Ascending aorta (tissue), 2 donors: ENCODE results near the gene ARHGAP42. TPM values are rescaled to one million over a fixed set of nuclear protein-coding genes. Genes with fewer than 3 reads are reported as not detected.

Source experiments
- DNase-seq, 2 donors: peaks; one replicate each; pipeline ENCODE4 v3.0.0-alpha.2; 2019; ENCODE audit warnings: low spot score in 2 of 2
- H3K27ac ChIP-seq, 2 donors: fragments of 200-600 bp; sonication (generic); one replicate each; pipeline ENCODE4 v1.5.1; 2016 to 2017; ENCODE audit warnings: mild to moderate bottlenecking in 1 of 2
- H3K27me3 ChIP-seq: fragments of 200-600 bp; sonication (generic); one replicate; pipeline ENCODE4 v1.5.1; 2017
- H3K36me3 ChIP-seq, 2 donors: fragments of 200-600 bp; sonication (generic); one replicate each; pipeline ENCODE4 v1.5.1; 2016
- H3K4me1 ChIP-seq, 2 donors: fragments of 200-600 bp; sonication (generic); one replicate each; pipeline ENCODE4 v1.5.1; 2016 to 2017; ENCODE audit warnings: mild to moderate bottlenecking in 1 of 2
- H3K4me3 ChIP-seq, 2 donors: fragments of 200-600 bp; sonication (generic); one replicate each; pipeline ENCODE4 v1.5.1; 2016 to 2017; ENCODE audit warnings: mild to moderate bottlenecking in 1 of 2
- H3K9me3 ChIP-seq, 2 donors: fragments of 200-600 bp; sonication (generic); one replicate each; pipeline ENCODE4 v1.5.1; 2016
- CTCF ChIP-seq, 3 experiments: fragments of 200-600 bp in 2 of 3; fragments of 450-650 bp in 1 of 3; sonication (generic) in 2 of 3; IDR thresholded peaks; one replicate each; pipeline ENCODE4 v1.5.1; 2016 to 2019; ENCODE audit warnings: antibody characterized with exemption in 3 of 3, mild to moderate bottlenecking in 1 of 3, moderate library complexity in 1 of 3
- intact Hi-C: fragments of 100-400 bp; cut with DNase I; formaldehyde crosslinking; loops from one replicate; pipeline ENCODE4 v1.15.1; 2023
- total RNA-seq: library from RNA; depleted of rRNA; stranded (reverse); fragments of >200 nt; gene quantifications from one replicate; pipeline ENCODE4 v1.1.0, GENCODE V29; 2016

Gene ARHGAP42
- total RNA-seq, 1 donor from 2014 or later: 4.7 TPM

- H3K4me3 ChIP-seq: no peak overlapping the region
- no peaks in the 10 kb centered on the region for H3K27me3 ChIP-seq
- H3K9me3 ChIP-seq: no peaks in the 10 kb centered on the region
- H3K27ac ChIP-seq: no peak overlapping the region
- no peak for TF ChIP-seq CTCF (IDR thresholded peaks at IDR 0.05)
- H3K4me1 ChIP-seq: peaks cover 0 to 14% of the 10 kb centered on the region in 2 donors
- DNase-seq: no peak
- intact Hi-C loops: no loop called here
- H3K36me3 ChIP-seq: no peaks in the 10 kb centered on the region
Observed at GRCh38 chr11:100821198-100821597, 134.1 kb downstream of the ARHGAP42 start.

GRCh38 chr11:100823360-100823759, 136.3 kb downstream of the ARHGAP42 start:
- TF ChIP-seq CTCF (IDR thresholded peaks at IDR 0.05): no peak
- intact Hi-C loops: no loop called here

GRCh38 chr11:100824041-100824809, 137.1 kb downstream of the ARHGAP42 start:
- no peak for DNase-seq
- Histone ChIP-seq H3K9me3 (no peaks in the 10 kb centered on the region), H3K27ac (no peak overlapping the region), H3K4me1 (peaks cover 0 to 11% of the 10 kb centered on the region in 2 donors), H3K36me3 (no peaks in the 10 kb centered on the region), H3K27me3 (no peaks in the 10 kb centered on the region), H3K4me3 (no peak overlapping the region)
- intact Hi-C loops: no loop called here
- no peak for TF ChIP-seq CTCF (IDR thresholded peaks at IDR 0.05)

More at GRCh38 chr11:100823360-100823759, 136.3 kb downstream of the ARHGAP42 start:
- Histone ChIP-seq H3K36me3 (no peaks in the 10 kb centered on the region), H3K27ac (no peak overlapping the region), H3K4me1 (peaks cover 0 to 11% of the 10 kb centered on the region in 2 donors), H3K9me3 (no peaks in the 10 kb centered on the region), H3K27me3 (no peaks in the 10 kb centered on the region), H3K4me3 (no peak overlapping the region)
- no peak for DNase-seq

GRCh38 chr11:100825626-100826025, 138.5 kb downstream of the ARHGAP42 start:
- Histone ChIP-seq H3K36me3 (no peaks in the 10 kb centered on the region), H3K27ac (no peak overlapping the region), H3K9me3 (no peaks in the 10 kb centered on the region), H3K4me3 (no peak overlapping the region), H3K27me3 (no peaks in the 10 kb centered on the region), H3K4me1 (peaks cover 0 to 11% of the 10 kb centered on the region in 2 donors)
- intact Hi-C loops: no loop called here
- no peak for TF ChIP-seq CTCF (IDR thresholded peaks at IDR 0.05)
- no peak for DNase-seq

GRCh38 chr11:100827934-100828661, 141.0 kb downstream of the ARHGAP42 start:
- Histone ChIP-seq H3K9me3 (no peaks in the 10 kb centered on the region), H3K27ac (no peak overlapping the region), H3K27me3 (no peaks in the 10 kb centered on the region), H3K4me1 (peaks cover 0 to 8% of the 10 kb centered on the region in 2 donors), H3K36me3 (no peaks in the 10 kb centered on the region), H3K4me3 (no peak overlapping the region)
- intact Hi-C loops: no loop called here
- no peak for DNase-seq
- TF ChIP-seq CTCF (IDR thresholded peaks at IDR 0.05): no peak
